HG02798 (cell line): Measurements from ENCODE around the gene FAM78A.

Experiments used
- ATAC-seq: cut with Tn5 transposase; IDR thresholded peaks from one replicate; pipeline ENCODE4 v1.9.1; 2021; ENCODE audit warnings: mild to moderate bottlenecking; ENCODE audit not compliant: unreplicated experiment, poor library complexity

Gene FAM78A

GRCh38 chr9:131303381-131304321 lies 27.3 kb upstream of the FAM78A start:
- no peak for ATAC-seq

- no peak for ATAC-seq
These were observed 26.1 kb upstream of the FAM78A start for GRCh38 chr9:131302244-131303075.

- ATAC-seq: no peak
These were observed 24.1 kb upstream of the FAM78A start for GRCh38 chr9:131300444-131300843.

GRCh38 chr9:131299961-131300347 lies 23.6 kb upstream of the FAM78A start:
- no peak for ATAC-seq

GRCh38 chr9:131299346-131299960 lies 23.1 kb upstream of the FAM78A start:
- no peak for ATAC-seq

GRCh38 chr9:131298816-131299215 lies 22.5 kb upstream of the FAM78A start:
- no peak for ATAC-seq

GRCh38 chr9:131298341-131298740 lies 22.0 kb upstream of the FAM78A start:
- no peak for ATAC-seq

GRCh38 chr9:131297903-131298302 lies 21.6 kb upstream of the FAM78A start:
- ATAC-seq: no peak

GRCh38 chr9:131296906-131297500 lies 20.7 kb upstream of the FAM78A start:
- ATAC-seq: no peak

GRCh38 chr9:131296460-131296859 lies 20.1 kb upstream of the FAM78A start:
- no peak for ATAC-seq

- ATAC-seq: no peak
These were observed 16.6 kb upstream of the FAM78A start for GRCh38 chr9:131292937-131293336.

GRCh38 chr9:131291795-131292315 lies 15.5 kb upstream of the FAM78A start:
- no peak for ATAC-seq

GRCh38 chr9:131290767-131291370 lies 14.6 kb upstream of the FAM78A start:
- ATAC-seq: no peak

GRCh38 chr9:131290036-131290766 lies 13.9 kb upstream of the FAM78A start:
- no peak for ATAC-seq

GRCh38 chr9:131289301-131290035 lies 13.2 kb upstream of the FAM78A start, which contains the start of gene PLPP7:
Gene PLPP7, plus strand, starts transcription at chr9:131289723. Its CDS starts 275 bp downstream, at chr9:131289998.
- no peak for ATAC-seq

- no peak for ATAC-seq
These were observed 11.9 kb upstream of the FAM78A start for GRCh38 chr9:131288217-131288616.

GRCh38 chr9:131287359-131287758 lies 11.0 kb upstream of the FAM78A start:
- no peak for ATAC-seq

- no peak for ATAC-seq
These were observed 8.5 kb upstream of the FAM78A start for GRCh38 chr9:131284856-131285255.
